H9 (cell line): Measurements from ENCODE around the gene NRCAM. TPM values are rescaled to one million over a fixed set of nuclear protein-coding genes. Genes with fewer than 3 reads are reported as not detected.
"Not testable (repeated sequence)": the region's sequence is repeated elsewhere in the genome, so short reads cannot be mapped to it uniquely, and the experiment has no call there.

Experiments used
- DNase-seq: peaks from one replicate; pipeline ENCODE4 v3.0.0-alpha.2; 2017
- H2AFZ ChIP-seq: one replicate; pipeline ENCODE4 v1.6.1; 2013; ENCODE audit warnings: mild to moderate bottlenecking, low read length, control low read depth, moderate library complexity
- H2AK5ac ChIP-seq: 2 replicates; pipeline ENCODE4 v1.6.1; 2013; ENCODE audit warnings: low read length, control low read depth, mixed read lengths; ENCODE audit not compliant: insufficient read length
- H2BK120ac ChIP-seq: one replicate; pipeline ENCODE4 v1.6.1; 2013; ENCODE audit warnings: low read depth, mild to moderate bottlenecking, low read length, control low read depth, inconsistent platforms; ENCODE audit not compliant: poor library complexity, severe bottlenecking
- H2BK12ac ChIP-seq: 2 replicates; pipeline ENCODE4 v1.6.1; 2013; ENCODE audit warnings: low read length, control low read depth, mixed read lengths, low read depth; ENCODE audit not compliant: insufficient read length
- H2BK15ac ChIP-seq: 2 replicates; pipeline ENCODE4 v1.6.1; 2013; ENCODE audit warnings: low read depth, low read length, control low read depth
- H2BK20ac ChIP-seq: one replicate; pipeline ENCODE4 v1.6.1; 2013; ENCODE audit warnings: low read depth, mild to moderate bottlenecking, low read length, control low read depth, inconsistent platforms; ENCODE audit not compliant: poor library complexity, severe bottlenecking
- H2BK5ac ChIP-seq: 2 replicates; pipeline ENCODE4 v1.6.1; 2013; ENCODE audit warnings: low read length, control low read depth, mixed read lengths; ENCODE audit not compliant: insufficient read length
- H3K14ac ChIP-seq: 2 replicates; pipeline ENCODE4 v1.6.1; 2013; ENCODE audit warnings: low read length, control low read depth; ENCODE audit not compliant: insufficient read depth
- H3K18ac ChIP-seq: 2 replicates; pipeline ENCODE4 v1.6.1; 2013; ENCODE audit warnings: low read depth, mild to moderate bottlenecking, mixed read lengths, low read length, control low read depth; ENCODE audit not compliant: insufficient read length
- H3K23ac ChIP-seq: 2 replicates; pipeline ENCODE4 v1.6.1; 2013; ENCODE audit warnings: low read length, control low read depth, mixed read lengths, low read depth; ENCODE audit not compliant: insufficient read length
- H3K23me2 ChIP-seq: 2 replicates; pipeline ENCODE4 v1.6.1; 2013; ENCODE audit warnings: low read depth, mild to moderate bottlenecking, mixed read lengths, low read length, control low read depth; ENCODE audit not compliant: insufficient read length, poor library complexity, severe bottlenecking
- H3K27ac ChIP-seq: 2 replicates; pipeline ENCODE4 v1.5.1; 2013; ENCODE audit warnings: low read length, control low read depth, mixed read lengths, low read depth; ENCODE audit not compliant: insufficient read length
- H3K27me3 ChIP-seq: 2 replicates; pipeline ENCODE4 v1.6.1; 2013; ENCODE audit warnings: low read length, control low read depth, inconsistent platforms; ENCODE audit not compliant: insufficient read depth
- H3K4ac ChIP-seq: 2 replicates; pipeline ENCODE4 v1.6.1; 2013; ENCODE audit warnings: low read depth, mild to moderate bottlenecking, control low read depth, inconsistent platforms, low read length, moderate library complexity
- H3K4me1 ChIP-seq: 2 replicates; pipeline ENCODE4 v1.6.1; 2013; ENCODE audit warnings: low read length, control low read depth, inconsistent platforms; ENCODE audit not compliant: insufficient read depth
- H3K4me2 ChIP-seq: 2 replicates; pipeline ENCODE4 v1.6.1; 2013; ENCODE audit warnings: low read length, control low read depth, mixed read lengths; ENCODE audit not compliant: insufficient read length, insufficient read depth
- H3K56ac ChIP-seq: 2 replicates; pipeline ENCODE4 v1.6.1; 2013; ENCODE audit warnings: low read depth, mild to moderate bottlenecking, mixed read lengths, low read length, control low read depth; ENCODE audit not compliant: insufficient read length
- H3K79me1 ChIP-seq: 2 replicates; pipeline ENCODE4 v1.6.1; 2013; ENCODE audit warnings: low read depth, mild to moderate bottlenecking, moderate library complexity, low read length, control low read depth, inconsistent platforms; ENCODE audit not compliant: insufficient read depth, poor library complexity, severe bottlenecking
- H3K79me2 ChIP-seq: 2 replicates; pipeline ENCODE4 v1.6.1; 2013; ENCODE audit warnings: low read length, control low read depth, inconsistent platforms; ENCODE audit not compliant: insufficient read depth
- H3K9ac ChIP-seq: 2 replicates; pipeline ENCODE4 v1.6.1; 2013; ENCODE audit warnings: low read length, control low read depth, mixed read lengths; ENCODE audit not compliant: insufficient read length; ENCODE audit errors: extremely low read depth
- H3K9me3 ChIP-seq: one replicate; pipeline ENCODE4 v1.6.1; 2013; ENCODE audit warnings: low read depth, low read length, inconsistent platforms; ENCODE audit not compliant: control insufficient read depth
- H3T11ph ChIP-seq: one replicate; pipeline ENCODE4 v1.6.1; 2013; ENCODE audit warnings: mild to moderate bottlenecking, low read length, control low read depth, inconsistent platforms
- H4K20me1 ChIP-seq: one replicate; pipeline ENCODE4 v1.6.1; 2013; ENCODE audit not compliant: control insufficient read depth, insufficient read length, insufficient read depth
- H4K5ac ChIP-seq: 2 replicates; pipeline ENCODE4 v1.6.1; 2013; ENCODE audit warnings: low read depth, mild to moderate bottlenecking, mixed read lengths, low read length, control low read depth; ENCODE audit not compliant: insufficient read length
- H4K8ac ChIP-seq: replicated peaks from 2 replicates; pipeline ENCODE4 v1.6.1; 2013; ENCODE audit warnings: low read length, control low read depth, mixed read lengths, low read depth; ENCODE audit not compliant: insufficient read length
- H4K91ac ChIP-seq: 2 replicates; pipeline ENCODE4 v1.6.1; 2013; ENCODE audit warnings: low read depth, mild to moderate bottlenecking, moderate library complexity, mixed read lengths, low read length, control low read depth; ENCODE audit not compliant: insufficient read length
- H3K27ac Mint-ChIP-seq, 3 experiments: 2 replicates in 2 of 3; 3 replicates in 1 of 3; pipeline ENCODE4 v1.8.0; 2020 to 2021; ENCODE audit warnings: mixed read lengths in 3 of 3, mild to moderate bottlenecking in 1 of 3, moderate library complexity in 1 of 3
- H3K27me3 Mint-ChIP-seq: 2 replicates; pipeline ENCODE4 v1.8.0; 2021; ENCODE audit warnings: low read depth, mild to moderate bottlenecking, moderate library complexity, mixed read lengths
- H3K36me3 Mint-ChIP-seq, 3 experiments: 2 replicates in 2 of 3; 3 replicates in 1 of 3; pipeline ENCODE4 v1.8.0; 2020 to 2021; ENCODE audit warnings: low read depth in 3 of 3, mixed read lengths in 3 of 3; ENCODE audit not compliant: insufficient read depth in 1 of 3
- H3K4me1 Mint-ChIP-seq, 2 experiments: 2 replicates each; pipeline ENCODE4 v1.8.0; 2020; ENCODE audit warnings: mixed read lengths in 2 of 2
- H3K4me3 Mint-ChIP-seq, 2 experiments: 2 replicates in 1 of 2; 3 replicates in 1 of 2; pipeline ENCODE4 v1.8.0; 2020 to 2021; ENCODE audit warnings: mild to moderate bottlenecking in 2 of 2, mixed read lengths in 2 of 2, moderate library complexity in 1 of 2
- H3K9me3 Mint-ChIP-seq, 2 experiments: 2 replicates in 1 of 2; 3 replicates in 1 of 2; pipeline ENCODE4 v1.8.0; 2020; ENCODE audit warnings: mild to moderate bottlenecking in 2 of 2, mixed read lengths in 2 of 2, moderate library complexity in 1 of 2
- WGBS: extraction: QIAGEN DNeasy Blood & Tissue Kit; methylation state at CpG from one replicate; pipeline ENCODE4 v1.1.7; 2013; ENCODE audit warnings: missing lambda C conversion rate, low lambda C conversion rate, mixed read lengths; ENCODE audit not compliant: insufficient read length; ENCODE audit errors: extremely low coverage; 5-methylcytosine and 5-hydroxymethylcytosine counted together
- total RNA-seq: library from RNA; stranded (reverse); gene quantifications from 2 replicates; pipeline ENCODE4 v1.2.1, GENCODE V29; 2021

The NRCAM gene
- total RNA-seq, 1 experiment from 2014 or later, result 2.3 TPM

DNA sequence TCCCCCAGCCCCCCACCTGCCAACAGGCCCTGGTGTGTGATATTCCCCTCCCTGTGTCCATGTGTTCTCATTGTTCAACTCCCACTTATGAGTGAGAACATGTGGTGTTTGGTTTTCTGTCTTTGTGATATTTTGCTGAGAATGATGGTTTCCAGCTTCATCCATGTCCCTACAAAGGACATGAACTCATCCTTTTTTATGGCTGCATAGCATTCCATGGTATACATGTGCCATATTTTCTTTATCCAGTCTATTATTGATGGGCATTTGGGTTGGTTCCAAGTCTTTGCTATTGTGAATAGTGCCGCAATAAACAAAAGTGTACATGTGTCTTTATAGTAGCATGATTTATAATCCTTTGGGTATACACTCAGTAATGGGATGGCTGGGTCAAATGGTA is 183.3 kb downstream of the NRCAM start:
- not testable (repeated sequence) for H2BK12ac ChIP-seq, H3K79me1 ChIP-seq, H3K27me3 Mint-ChIP-seq, H3K27ac Mint-ChIP-seq, H2BK120ac ChIP-seq, H3K9me3 ChIP-seq, H2BK15ac ChIP-seq, H4K20me1 ChIP-seq, H4K91ac ChIP-seq, DNase-seq, H3K4me1 ChIP-seq, H3K27ac ChIP-seq, H3K4me2 ChIP-seq, H3K79me2 ChIP-seq, H3K36me3 Mint-ChIP-seq, H3K4me3 Mint-ChIP-seq, H3K23me2 ChIP-seq, H3K4me1 Mint-ChIP-seq, H3K9ac ChIP-seq, H3K4ac ChIP-seq, H3K27me3 ChIP-seq, H2AK5ac ChIP-seq, H3K23ac ChIP-seq, H3K14ac ChIP-seq, H2AFZ ChIP-seq, H3K9me3 Mint-ChIP-seq, H3K56ac ChIP-seq, H2BK20ac ChIP-seq, H3T11ph ChIP-seq, H4K8ac ChIP-seq, H2BK5ac ChIP-seq, H4K5ac ChIP-seq, H3K18ac ChIP-seq
- WGBS, result no CpG with 5 or more reads among the region's 1 CpG
